DND-41 (cell line): ENCODE measurements around the gene CBX4.

Experiments used
- EZH2 ChIP-seq: IDR thresholded peaks from 3 replicates; pipeline ENCODE4 v1.6.1; 2012; ENCODE audit warnings: borderline replicate concordance, low read depth, mild to moderate bottlenecking, moderate library complexity, low read length, inconsistent platforms; ENCODE audit not compliant: severe bottlenecking
- TF ChIP-seq, protein P1 (sequence below): IDR thresholded peaks from 2 replicates; pipeline ENCODE4 v1.5.1; 2012; ENCODE audit warnings: borderline replicate concordance, low read length, moderate library complexity, mild to moderate bottlenecking; ENCODE audit not compliant: poor library complexity, severe bottlenecking; ENCODE audit errors: extremely low read depth

DNA sequence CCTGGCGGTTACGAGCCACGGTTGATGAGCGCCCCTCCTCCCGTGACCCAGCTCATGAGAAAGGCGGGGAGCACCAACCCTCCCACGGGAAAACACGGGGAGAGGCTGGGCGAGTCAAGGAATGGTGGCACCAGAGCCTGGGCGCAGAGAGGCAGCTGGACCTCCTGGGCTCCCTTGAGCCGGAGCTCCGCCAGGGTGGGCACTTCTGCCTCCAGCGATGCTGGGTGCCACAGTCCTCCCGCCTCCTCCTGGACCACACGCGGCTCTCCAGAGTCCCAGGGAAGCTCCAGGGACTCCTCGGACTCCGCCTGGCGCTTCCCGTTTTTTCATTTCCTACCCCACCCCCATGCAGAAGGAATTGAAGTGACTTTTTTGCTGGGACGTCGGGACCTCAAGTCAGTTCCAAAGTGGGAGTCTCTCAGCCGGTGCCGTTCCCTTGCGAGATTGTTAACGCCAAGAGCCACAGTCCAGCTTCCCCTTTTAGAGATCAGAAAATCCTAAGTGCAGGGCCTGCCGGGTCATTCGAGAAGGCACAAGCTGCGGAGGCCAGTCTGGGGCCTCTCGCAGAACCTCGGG, 35.7 kb downstream of the CBX4 start:
- TF ChIP-seq, protein P1, sequence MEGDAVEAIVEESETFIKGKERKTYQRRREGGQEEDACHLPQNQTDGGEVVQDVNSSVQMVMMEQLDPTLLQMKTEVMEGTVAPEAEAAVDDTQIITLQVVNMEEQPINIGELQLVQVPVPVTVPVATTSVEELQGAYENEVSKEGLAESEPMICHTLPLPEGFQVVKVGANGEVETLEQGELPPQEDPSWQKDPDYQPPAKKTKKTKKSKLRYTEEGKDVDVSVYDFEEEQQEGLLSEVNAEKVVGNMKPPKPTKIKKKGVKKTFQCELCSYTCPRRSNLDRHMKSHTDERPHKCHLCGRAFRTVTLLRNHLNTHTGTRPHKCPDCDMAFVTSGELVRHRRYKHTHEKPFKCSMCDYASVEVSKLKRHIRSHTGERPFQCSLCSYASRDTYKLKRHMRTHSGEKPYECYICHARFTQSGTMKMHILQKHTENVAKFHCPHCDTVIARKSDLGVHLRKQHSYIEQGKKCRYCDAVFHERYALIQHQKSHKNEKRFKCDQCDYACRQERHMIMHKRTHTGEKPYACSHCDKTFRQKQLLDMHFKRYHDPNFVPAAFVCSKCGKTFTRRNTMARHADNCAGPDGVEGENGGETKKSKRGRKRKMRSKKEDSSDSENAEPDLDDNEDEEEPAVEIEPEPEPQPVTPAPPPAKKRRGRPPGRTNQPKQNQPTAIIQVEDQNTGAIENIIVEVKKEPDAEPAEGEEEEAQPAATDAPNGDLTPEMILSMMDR, result no peak
- TF ChIP-seq EZH2, result no peak
